Middle frontal gyrus (tissue), 1 donor: ENCODE measurements around the gene CDH6.

Source experiments
- DNase-seq: peaks from one replicate; pipeline ENCODE4 v3.0.0-alpha.2; 2015; ENCODE audit warnings: low spot score; ENCODE audit errors: extremely low spot score

CDH6 gene

GRCh38 chr5:31375999-31376720 lies 182.7 kb downstream of the CDH6 start:
- DNase-seq, result no peak

GRCh38 chr5:31377274-31377946 lies 183.9 kb downstream of the CDH6 start:
- DNase-seq, result no peak

DNA sequence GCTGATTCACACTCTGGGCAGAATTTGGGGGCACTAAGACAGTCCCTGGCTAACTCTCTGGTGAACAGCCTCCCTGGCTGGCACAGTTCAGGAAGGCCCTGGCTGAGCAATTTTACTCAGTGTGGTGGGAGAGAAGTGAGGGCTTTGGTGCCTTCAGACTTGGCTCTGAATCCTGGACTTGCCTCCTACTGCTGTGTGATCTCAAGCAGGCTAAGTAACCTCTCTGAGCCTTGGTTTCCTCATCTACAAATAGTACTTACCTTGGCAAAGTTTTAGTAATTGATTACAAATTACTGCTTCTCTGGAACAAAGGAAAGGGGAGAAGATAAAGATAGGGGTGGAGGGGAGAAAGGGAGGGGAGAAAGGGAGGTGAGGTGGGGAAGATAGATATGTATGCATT lies 184.7 kb downstream of the CDH6 start:
- DNase-seq, result no peak
